Right kidney (tissue), 1 donor: ENCODE data around the gene TMEM150C.

ENCODE experiments used
- DNase-seq: peaks from one replicate; pipeline ENCODE4 v3.0.0-alpha.2; 2016

TMEM150C gene

DNA sequence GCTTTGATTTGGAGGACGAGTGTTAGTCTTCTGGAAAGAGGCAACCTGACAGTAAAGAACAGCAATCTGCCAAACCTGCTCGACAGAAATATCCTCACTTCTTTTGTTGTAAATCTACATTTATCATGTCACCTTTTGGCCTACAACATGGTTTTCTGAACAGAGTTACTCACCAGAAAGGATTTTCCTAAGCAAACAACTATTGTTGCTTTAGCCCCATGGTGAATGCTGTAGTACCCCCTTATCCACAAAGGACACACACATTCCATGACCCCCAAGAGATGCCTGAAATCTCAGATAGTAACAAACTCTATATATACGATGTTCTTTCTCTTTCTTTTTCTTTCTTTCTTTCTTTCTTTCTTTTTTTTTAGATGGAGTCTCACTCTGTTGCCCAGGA, 42.7 kb downstream of the TMEM150C start:
- no peak for DNase-seq

DNA sequence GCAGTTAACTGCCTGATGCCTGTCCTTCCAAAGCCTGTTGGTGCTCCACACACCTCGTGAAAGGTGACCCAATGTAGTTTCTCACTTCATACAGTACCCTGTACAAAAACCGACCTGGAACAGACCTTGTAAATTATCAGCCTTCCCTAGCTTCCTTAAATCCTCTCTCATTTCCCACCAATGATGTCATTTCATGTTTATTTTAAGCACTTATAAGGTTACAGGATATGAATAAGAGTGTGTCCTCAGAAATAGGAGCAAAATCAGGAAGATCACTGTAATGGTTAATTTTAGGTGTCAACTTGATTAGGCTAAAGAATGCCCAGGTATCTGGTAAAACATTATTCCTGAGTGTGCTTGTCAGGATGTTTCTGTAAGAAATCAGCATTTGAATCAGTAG, 44.7 kb downstream of the TMEM150C start:
- no peak for DNase-seq

DNA sequence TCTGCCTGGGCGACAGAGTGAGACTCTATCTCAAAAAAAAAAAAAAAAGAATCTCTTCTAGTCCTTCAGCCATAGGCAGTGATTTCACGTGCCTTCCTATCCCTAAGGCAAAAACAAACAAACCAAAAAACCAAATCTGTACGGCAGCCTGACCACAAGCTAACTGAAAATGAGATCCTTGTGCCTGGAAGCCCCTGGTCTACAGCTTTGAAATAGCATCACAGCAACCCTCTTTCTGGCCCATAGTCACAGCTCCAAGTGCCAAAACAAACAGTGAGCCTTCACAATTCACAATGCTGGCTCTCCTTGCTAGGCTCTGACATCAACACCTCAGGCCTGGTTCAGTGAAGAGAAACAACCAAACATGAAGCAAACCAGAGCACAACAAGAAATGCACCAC, 46.1 kb downstream of the TMEM150C start:
- DNase-seq = no peak

DNA sequence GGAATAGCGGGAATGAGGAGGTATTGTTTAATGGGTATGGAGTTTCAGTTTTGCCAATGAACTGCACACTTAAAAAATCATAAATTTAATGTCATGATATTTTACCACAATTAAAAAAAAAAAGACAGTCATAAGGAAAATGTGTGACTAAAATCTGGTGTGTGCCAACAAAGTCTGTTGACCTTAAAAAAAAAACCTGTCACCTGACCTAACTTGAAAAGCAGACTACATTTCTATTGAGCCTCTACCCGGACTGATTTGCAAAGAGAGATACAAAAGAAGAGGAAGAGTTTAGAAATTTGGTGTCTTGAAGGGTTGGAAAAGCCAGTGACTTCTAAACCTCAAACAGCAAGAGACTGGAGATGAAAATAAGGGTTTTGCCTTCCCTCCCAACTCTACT, 48.4 kb downstream of the TMEM150C start:
- DNase-seq = no peak

DNA sequence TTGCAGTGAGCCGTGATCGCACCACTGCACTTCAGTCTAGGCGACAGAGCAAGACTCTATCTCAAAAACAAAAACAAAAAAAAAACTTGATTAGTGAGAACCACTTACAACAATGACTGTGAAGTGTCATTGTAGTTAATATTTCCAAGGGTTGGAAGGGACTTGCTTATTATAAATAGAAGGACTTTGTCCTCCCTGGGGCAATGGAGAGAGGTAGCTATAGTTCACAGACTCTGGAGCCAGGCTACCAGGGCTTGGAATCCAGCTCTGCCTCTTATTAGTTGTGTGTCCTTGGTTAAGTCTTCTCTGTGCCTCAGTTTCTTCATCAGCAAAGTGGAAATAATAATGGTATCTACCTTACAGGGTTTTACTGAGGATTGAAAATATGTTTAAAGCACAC, 51.6 kb downstream of the TMEM150C start:
- DNase-seq = no peak

DNA sequence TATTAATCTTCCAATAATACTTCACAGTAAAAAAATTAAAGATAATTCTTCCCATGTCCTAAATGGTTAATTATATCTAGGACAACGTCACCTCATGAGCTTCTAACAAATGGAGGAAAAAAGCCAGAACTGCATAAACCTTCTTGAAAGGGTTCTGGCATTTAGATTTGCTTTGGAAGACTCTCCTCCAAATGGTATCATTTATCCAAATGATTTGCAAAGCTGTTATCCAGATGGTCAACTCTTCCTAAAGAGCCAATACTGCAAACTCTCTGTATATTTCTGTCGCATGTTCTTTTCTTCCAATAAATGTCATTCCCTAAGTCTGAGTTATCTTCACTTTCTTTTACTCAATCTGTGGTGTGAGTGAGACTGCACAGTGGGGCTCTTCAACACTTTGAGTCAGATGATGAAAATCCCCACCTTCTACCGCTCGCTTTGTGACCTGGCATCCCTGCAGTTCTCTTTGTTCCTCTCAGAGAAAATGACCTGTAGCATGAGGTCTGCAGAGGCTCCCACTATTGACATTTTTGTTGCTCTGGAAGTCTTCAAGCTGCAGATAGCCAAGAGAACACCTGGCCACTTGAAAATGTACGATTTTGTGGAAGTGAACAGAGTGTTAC, 52.9 kb downstream of the TMEM150C start:
- DNase-seq = no peak

DNA sequence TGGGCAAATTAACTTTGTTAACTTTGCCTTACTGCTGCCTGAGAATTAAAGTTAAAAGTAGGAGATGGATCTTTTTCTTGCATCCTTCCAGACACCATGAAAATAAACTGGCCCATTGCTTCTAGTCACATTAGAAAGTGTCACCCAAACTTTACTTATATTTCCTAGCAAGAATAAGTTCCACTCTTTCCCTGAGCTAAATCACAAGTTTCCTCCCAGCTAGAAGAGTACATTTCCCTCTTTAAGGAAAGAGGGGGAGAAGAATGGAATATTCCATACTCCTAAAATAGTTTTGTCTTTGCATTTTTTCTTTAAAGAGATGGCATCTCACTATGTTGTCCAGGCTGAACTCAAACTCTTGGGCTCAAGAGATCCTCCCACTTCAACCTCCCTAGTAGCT, 53.8 kb downstream of the TMEM150C start:
- DNase-seq = no peak

DNA sequence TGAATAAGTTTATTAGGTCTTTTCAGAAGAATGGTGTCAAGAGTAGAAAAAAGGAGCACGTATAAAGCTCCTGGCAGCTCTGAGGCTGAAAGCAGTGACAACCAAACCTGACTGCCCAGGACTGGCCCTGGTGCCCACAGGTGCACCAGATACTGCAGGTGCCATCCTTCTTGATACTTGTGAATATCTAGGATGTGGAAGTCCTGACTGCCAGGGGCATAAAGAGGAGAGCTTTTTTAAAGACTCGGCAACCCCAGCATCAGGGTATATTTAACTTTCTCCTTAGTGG, 60.7 kb downstream of the TMEM150C start:
- DNase-seq = no peak

DNA sequence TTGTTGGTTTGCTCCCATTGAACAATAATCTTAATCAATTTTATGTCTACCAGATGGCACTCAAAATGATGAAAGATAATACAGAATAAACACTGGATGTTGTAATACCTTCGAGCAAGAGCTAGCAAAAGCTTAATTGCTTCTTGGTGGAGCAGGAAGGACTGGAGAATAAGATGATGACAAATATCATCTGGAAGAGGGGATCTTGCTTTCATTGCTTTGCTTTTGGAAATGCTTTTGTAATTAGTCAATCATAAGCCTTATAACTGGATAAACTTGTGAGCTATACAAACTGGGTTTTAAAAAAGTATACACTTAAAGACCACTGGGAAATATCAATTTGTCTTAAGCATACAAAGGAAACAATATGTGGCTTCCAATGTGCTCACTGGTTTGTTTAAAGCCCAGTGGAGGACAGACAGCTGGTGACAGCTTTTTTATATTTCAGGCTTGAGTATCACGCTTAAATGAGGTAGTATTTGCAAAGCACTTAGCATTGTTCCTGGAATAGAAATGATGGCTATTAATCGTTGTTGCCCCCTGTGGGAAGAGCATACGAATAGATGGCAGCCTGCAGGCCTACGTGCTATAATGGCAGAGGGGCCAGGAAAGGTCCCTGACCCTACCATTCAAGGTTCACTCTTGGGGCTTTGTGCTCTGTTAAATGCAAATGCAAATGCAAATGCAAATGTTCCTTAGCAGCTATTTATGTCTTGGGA, 61.2 kb downstream of the TMEM150C start:
- DNase-seq = no peak

DNA sequence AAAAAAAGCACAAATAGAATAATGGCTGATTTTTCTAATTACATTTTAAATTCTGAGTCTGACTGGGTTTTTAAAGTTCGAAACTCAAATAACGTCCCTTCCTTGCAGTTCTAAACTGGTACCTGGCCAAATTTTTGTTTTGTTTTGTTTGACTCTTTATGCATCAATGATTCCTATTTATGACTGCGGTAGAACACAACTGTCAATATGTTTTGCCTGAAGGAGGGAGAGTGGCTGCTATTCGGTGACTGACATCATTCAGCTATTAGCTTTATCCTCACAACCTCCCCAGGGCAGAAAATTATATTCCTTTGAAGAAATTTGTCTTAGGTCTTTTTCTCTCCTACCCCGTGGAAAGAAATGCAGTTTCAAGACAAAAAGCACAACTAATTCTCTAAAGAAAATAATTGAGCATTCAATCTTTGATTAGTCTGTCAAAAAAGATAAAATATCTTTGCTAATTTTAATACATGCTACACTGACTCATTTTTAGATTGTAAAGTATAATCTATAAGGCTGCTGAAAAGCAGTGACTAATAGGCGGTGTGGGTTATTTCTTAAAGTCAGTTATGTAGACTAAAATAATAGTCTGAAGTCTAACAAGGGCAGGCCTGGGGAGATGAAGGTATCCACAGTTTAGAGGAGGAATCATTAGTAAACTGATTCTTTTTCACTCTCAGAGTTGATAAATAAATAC, 61.9 kb downstream of the TMEM150C start:
- DNase-seq = no peak

DNA sequence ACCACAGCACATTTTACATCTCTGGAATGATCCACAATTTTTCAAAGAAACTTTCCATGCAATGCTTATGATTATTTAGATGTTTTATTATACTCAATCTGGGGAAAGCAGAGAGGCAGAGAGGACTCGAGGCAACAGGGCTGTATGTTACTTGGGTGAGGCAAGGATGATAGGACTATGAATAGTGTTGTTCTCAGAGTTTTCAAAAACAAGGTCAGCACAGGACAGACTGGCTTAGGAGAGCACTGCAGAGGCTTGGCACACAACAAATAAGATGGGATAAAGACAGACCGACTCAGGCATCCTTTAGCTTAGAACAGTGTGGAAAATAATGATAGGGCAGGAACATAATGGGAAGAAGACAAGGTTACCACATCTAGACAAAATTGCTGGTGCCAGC, 65.4 kb downstream of the TMEM150C start:
- no peak for DNase-seq

DNA sequence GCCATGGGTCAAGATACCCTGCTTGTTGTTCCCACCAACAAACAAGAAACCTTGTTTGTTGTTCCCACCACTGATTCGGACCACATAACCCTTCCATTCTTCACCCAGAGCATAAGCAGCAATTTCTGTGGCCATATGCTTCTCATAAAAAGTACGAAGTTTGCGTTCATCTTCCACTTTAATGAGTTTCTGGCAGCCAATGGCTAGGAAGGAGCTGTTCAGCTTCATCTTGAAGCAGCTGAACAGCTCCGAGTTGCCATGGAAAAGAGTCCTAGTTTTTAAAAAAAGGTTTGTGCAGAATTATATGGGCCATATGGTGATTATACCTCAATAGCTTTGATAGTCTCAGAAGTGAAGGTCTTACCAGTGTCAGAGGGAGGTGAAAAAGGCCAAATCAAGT, 66.1 kb downstream of the TMEM150C start:
- no peak for DNase-seq

DNA sequence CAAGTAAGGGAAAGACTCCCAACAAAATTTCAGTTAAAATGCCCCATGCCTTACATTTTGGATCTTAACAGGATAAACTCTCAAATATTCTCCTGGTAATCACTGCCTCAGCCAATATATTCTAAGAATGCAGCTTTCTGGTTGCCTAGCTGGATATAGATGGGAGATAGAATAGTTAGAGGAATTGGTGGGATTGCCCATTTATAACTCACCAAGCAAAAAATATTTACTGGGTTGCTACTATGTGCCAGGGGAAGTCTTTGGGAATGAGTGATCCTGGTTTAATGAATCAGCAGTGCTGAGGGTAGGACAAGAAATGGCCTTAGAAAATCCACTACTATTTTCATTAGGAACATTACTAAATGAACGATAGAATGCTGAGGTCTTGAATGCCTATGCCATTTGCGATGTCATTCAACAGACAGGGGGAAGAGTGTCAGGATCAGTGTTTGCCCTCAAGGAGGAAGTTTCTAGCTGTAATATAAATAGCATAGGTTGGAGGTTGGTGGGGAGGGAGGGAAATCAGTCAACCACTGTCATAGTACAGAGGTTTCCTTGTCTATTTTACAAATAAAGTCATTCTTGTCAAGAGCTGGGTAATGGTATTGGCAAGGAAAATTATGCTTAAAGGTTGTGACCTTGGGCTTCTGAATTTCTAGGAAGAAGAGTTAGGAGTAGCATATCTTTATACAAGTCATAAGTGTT, 67.9 kb downstream of the TMEM150C start:
- DNase-seq = no peak

DNA sequence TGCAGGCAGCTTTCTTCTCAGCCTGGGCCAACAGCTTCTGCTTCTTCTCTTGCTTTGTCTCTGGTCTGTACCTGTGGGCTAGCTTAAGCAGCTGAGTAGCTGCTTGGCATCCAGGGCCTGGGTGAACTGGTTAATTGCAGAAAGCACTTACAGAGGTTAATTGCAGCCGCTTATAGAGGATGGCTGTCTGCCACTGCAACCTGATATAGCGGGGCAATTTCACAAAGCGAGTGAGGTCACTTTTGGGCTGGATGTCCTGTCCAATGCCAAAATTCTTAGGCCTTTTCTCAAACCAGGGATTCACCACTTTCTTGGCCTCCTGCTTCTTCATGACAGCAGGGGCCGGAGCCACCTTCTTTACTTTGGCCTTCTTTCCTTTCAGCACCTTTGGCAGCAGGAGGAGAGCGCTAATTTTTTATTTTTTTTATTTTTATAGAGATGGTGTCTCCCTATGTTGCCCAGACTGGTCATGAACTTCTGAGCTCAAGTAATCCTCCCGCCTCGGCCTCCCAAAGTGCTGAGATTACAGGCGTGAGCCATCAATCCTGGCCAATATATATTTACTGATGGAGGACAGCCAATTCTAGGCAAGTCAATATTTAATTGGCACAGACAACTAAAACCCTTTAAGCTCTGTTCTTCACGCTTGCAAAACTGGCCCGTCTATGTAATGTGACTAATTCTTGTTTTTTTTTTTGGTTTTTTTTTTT, 70.4 kb downstream of the TMEM150C start:
- DNase-seq = no peak

DNA sequence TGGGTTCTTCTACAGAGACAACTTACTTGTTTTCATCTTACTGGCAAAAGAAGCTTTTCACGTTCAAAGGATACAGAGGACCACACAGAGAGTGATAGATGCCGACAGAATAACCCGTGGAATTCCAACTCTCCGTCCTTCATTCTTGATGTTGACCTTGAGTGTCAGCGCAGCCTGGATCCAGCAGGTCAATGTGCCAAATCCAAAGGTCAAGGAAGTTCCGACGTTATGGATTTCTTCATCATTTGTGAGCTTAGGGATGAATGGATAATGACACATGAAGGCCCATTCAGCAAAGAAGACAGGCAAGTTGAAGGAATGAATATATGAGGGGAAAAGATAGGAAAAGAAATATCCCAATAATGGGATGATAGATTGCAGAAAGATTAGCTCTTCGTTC, 71.8 kb downstream of the TMEM150C start:
- no peak for DNase-seq

DNA sequence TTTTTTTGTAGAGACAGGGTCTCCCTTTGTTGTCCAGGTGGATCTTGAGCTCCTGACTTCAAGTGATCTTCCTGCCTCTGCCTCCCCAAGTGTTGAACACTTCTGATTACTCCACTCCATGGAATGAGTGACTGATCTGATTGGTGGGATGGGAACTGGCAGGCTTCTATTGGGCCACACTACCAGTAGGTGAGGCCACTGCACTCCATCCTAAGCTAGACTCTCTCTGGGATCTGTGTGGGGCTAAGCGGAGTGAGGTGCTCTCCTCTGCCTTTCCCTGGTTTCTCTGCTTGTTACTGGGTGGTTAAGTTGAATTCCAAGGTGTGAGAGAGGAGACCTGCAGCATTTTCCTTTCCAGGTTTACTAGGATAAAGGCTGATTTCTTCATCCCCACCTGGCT, 72.7 kb downstream of the TMEM150C start:
- DNase-seq = no peak

DNA sequence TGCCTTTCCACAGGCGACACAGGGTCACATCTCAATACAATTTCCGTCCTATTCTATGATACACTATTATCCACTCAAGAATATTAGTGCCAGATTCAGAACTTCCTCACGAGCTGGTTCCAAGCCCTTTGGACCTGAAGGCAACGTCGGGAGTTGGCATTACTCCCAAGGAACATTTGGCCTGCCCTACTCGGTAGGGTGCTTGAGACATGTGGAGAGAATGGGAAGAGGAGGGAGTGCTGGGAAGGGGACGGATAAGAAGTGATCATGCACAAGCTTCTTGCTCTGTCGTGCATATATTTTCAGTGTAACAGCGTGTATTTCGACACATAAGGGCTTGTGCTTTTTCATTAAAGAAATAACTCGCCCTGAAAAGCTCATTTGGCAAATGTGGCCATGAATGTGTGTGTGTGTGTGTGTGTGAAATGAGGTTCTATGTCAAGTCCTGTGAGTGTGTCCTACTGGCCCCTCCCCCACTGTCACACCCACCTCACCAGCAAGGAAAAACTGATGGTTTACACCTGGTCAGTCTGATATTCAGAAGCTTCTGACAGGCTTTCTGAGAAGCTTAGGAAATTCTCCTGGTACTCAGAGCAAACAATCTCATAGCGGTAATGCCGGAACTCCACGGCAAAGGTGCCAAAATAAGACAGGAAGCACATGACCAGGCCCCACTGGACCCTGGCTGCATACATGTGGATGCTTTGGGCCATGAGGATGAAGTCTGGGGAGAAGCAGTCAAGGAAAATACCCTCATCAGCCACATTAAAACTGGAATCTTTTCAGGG, 76.6 kb downstream of the TMEM150C start:
- DNase-seq = no peak

DNA sequence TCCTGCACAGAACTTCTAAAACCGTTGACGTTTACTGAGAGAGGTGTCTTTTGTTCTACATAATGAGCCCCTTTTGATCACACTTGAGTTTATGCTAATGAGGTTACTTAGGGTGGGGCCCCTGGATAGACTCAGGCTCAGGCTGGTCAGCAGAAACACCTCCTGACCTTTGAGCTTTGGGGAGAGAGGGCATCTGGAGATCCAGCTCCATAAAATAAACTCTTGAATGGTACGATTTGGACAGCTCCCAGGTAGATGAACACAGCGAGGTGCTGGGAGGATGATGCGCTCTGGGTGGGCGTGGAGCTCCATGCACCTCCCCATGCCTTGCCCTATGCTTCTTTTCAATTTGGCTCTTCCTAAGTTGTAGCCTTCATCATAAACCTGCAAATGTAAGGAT, 79.4 kb downstream of the TMEM150C start:
- no peak for DNase-seq

DNA sequence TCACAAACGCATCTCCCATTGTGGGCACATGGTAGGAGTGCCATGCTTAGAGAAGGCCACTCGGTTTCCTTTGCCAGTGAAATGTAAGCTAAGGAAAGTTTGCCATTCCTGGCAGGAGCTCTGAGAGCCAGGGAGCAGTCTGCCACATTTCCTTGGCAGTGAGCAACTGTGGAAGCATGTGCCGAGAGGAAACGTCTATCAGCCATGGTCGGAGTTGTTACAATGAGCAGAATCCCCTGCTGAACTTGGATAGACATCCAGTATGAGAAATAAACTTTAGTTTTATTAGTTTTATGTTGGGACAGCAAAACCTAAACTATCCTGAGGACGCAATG, 80.3 kb downstream of the TMEM150C start:
- no peak for DNase-seq

DNA sequence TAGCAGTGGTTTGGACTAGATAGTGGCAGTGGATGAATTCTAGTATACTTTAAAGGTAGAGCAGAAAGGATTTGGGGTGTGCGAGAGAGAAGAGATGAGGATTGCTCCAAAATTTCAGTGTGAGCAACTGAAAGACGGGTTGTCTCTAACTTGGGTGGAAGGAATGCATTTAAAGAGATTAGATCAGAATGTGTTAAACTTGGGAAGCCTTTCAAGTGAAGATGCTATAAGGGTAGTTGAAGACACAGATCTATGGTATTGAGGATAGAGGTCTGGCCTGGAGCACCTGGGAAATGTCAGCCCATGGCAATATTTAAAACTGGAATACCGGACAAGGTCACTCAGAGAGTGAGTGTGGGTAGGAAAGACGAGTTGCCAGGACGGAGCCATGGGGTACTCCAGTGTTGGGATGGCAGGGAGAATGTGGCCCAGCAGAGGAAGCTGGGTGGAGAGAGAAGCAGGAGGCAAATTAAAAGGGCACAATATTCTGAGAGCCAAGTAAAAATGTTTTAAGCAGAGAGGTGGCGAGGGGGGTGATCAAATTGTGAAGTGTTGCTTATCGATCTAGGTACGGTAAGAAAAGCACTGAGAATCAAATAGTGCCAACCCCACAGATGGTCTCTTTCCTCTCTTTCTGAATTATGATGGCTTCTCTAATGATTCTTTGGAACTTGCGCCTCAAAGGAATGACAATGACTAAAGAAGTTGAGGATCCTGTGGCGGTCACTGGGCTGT, 80.8 kb downstream of the TMEM150C start:
- DNase-seq = no peak

DNA sequence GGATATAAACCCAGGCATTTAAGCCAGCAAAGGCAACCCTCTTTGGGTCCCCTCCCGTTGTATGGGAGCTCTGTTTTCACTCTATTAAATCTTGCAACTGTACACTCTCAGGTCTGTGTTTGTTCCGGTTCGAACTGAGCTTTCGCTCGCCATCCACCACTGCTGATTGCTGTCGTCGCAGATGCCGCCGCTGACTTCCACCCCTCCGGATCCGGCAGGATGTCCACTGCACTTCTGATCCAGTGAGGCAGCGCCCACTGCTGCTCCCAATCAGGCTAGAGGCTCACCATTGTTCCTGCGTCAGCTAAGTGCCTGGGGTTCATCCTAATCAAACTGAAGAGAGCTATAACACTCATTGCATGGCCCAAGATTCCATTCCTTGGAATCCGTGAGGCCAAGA, 82.2 kb downstream of the TMEM150C start:
- DNase-seq = no peak
